Panc1 (cell line): Measurements from ENCODE around the gene WDR27. TPM values are rescaled to one million over a fixed set of nuclear protein-coding genes. Genes with fewer than 3 reads are reported as not detected.

Experiments
- ATAC-seq: fragments of 200-7000 bp; cut with Tn5 transposase; 2 replicates; pipeline ENCODE4 v1.9.1; 2020; ENCODE audit warnings: mild to moderate bottlenecking, moderate library complexity
- BruUV-seq: library from RNA; stranded (reverse); fragments of 400-500 nt; replicated peaks from 2 replicates; lab custom pipeline; 2021; lab: Mats Ljungman, UMichigan
- CTCF ChIA-PET: fragments of 300-600 bp; sonication (Branson Sonifier 250); formaldehyde crosslinking; loops from one replicate; lab custom pipeline; 2022; ENCODE audit warnings: antibody characterized with exemption; lab: Charles Lee
- POLR2A ChIA-PET: fragments of 300-600 bp; sonication (Branson Sonifier 250); formaldehyde crosslinking; loops from one replicate; lab custom pipeline; 2022; ENCODE audit warnings: antibody characterized with exemption; lab: Charles Lee
- DNase-seq: peaks from one replicate; pipeline ENCODE4 v3.0.0-alpha.2; 2010; ENCODE audit warnings: low read depth, low spot score
- H3K27ac ChIP-seq: 2 replicates; pipeline ENCODE4 v1.5.1; 2011; ENCODE audit warnings: mild to moderate bottlenecking, low read length, inconsistent platforms
- H3K27me3 ChIP-seq: fragments of 200-500 bp; sonication (Bioruptor generic); 2 replicates; pipeline ENCODE4 v1.6.0; 2014; ENCODE audit warnings: low read length, inconsistent platforms; ENCODE audit not compliant: control insufficient read depth, insufficient read depth
- H3K36me3 ChIP-seq: fragments of 200-500 bp; sonication (Bioruptor generic); 2 replicates; pipeline ENCODE4 v1.5.1; 2014; ENCODE audit warnings: inconsistent platforms, mild to moderate bottlenecking, low read length, moderate library complexity; ENCODE audit not compliant: control insufficient read depth, insufficient read depth
- H3K4me1 ChIP-seq: 2 replicates; pipeline ENCODE4 v1.5.1; 2011; ENCODE audit warnings: inconsistent platforms, mild to moderate bottlenecking, low read length, moderate library complexity; ENCODE audit not compliant: control insufficient read depth, insufficient read depth
- H3K4me3 ChIP-seq, 2 experiments: 2 replicates each; pipeline ENCODE4 v1.5.1; 2011 to 2012; ENCODE audit warnings: low read depth in 2 of 2, low read length in 2 of 2, mild to moderate bottlenecking in 2 of 2, inconsistent platforms in 1 of 2, moderate library complexity in 1 of 2
- H3K9me3 ChIP-seq: fragments of 200-500 bp; sonication (Bioruptor generic); 2 replicates; pipeline ENCODE4 v1.5.1; 2014; ENCODE audit warnings: low read depth, mild to moderate bottlenecking, inconsistent platforms, low read length, moderate library complexity; ENCODE audit not compliant: control insufficient read depth, insufficient read depth
- CTCF ChIP-seq: fragments of 450-650 bp; IDR thresholded peaks from 2 replicates; pipeline ENCODE4 v1.5.1; 2017; ENCODE audit warnings: mild to moderate bottlenecking
- POLR2AphosphoS5 ChIP-seq: IDR thresholded peaks from 2 replicates; pipeline ENCODE4 v1.6.1; 2012; ENCODE audit warnings: mild to moderate bottlenecking, low read depth, low read length, moderate library complexity
- REST ChIP-seq, 2 experiments: IDR thresholded peaks; 2 replicates each; pipeline ENCODE4 v1.6.1; 2011 to 2012; ENCODE audit warnings: low read depth in 2 of 2, control low read depth in 1 of 2, low read length in 1 of 2, mild to moderate bottlenecking in 1 of 2, moderate library complexity in 1 of 2; ENCODE audit not compliant: insufficient read depth in 1 of 2
- SIN3A ChIP-seq: IDR thresholded peaks from 2 replicates; pipeline ENCODE4 v1.6.1; 2012; ENCODE audit warnings: low read depth, mild to moderate bottlenecking, low read length, moderate library complexity, borderline replicate concordance; ENCODE audit not compliant: insufficient read depth
- TCF7L2 ChIP-seq: IDR thresholded peaks from 2 replicates; pipeline ENCODE4 v1.6.1; 2011; ENCODE audit warnings: mild to moderate bottlenecking, low read depth, low read length, inconsistent platforms
- in situ Hi-C: cut with HindIII; loops from 2 replicates; pipeline ENCODE4 v1.10.0; 2016; ENCODE audit warnings: low sequenced_read_pairs, low pct_unique_long_range_greater_than_20kb
- intact Hi-C: fragments of 100-400 bp; cut with micrococcal nuclease; formaldehyde crosslinking; loops from one replicate; pipeline ENCODE4 v1.10.0; 2022; ENCODE audit not compliant: unreplicated experiment
- total RNA-seq: library from RNA; stranded (reverse); gene quantifications from one replicate; pipeline ENCODE4 v1.2.1, GENCODE V29; 2021; ENCODE audit not compliant: unreplicated experiment

The WDR27 gene
- total RNA-seq, 1 experiment from 2014 or later = 56.3 TPM

GRCh38 chr6:169566961-169567750 is 134.7 kb downstream of the WDR27 start:
- intact Hi-C loops (no loop called here), in situ Hi-C loops (no loop called here)
- Histone ChIP-seq H3K27me3 (no peaks in the 10 kb centered on the region), H3K4me1 (peaks cover 5% of the 10 kb centered on the region; the same call in 1 of the 2 replicates), H3K9me3 (no peaks in the 10 kb centered on the region), H3K36me3 (no peaks in the 10 kb centered on the region), H3K27ac (no peak overlapping the region), H3K4me3 (no peak overlapping the region)
- ATAC-seq (no peak), DNase-seq (no peak)
- no peak for TF ChIP-seq POLR2AphosphoS5
- no peak for TF ChIP-seq CTCF
- TF ChIP-seq TCF7L2 = no peak
- no peak for TF ChIP-seq SIN3A
- no peak for TF ChIP-seq REST (IDR thresholded peaks at IDR 0.05; ENCODE audit: insufficient read depth in 1 of 2, low read depth in 2 of 2, low read length in 1 of 2)
- ChIA-PET CTCF (no interaction called here), POLR2A (no interaction called here)
- no TSS peak for BruUV-seq

GRCh38 chr6:169566319-169566718 is 135.5 kb downstream of the WDR27 start:
- BruUV-seq = no TSS peak
- ATAC-seq (no peak), DNase-seq (no peak)
- H3K9me3 ChIP-seq = peaks cover 5% of the 10 kb centered on the region; the same call in 1 of the 2 replicates
- intact Hi-C loops = no loop called here
- peaks cover under 1% of the 10 kb centered on the region; the same call in 1 of the 2 replicates for H3K4me1 ChIP-seq
- H3K36me3 ChIP-seq = no peaks in the 10 kb centered on the region
- in situ Hi-C loops = no loop called here
- no peaks in the 10 kb centered on the region for H3K27me3 ChIP-seq
- no peak overlapping the region for H3K4me3 ChIP-seq
- ChIA-PET POLR2A (no interaction called here), CTCF (no interaction called here)
- TF ChIP-seq CTCF (no peak), POLR2AphosphoS5 (no peak), TCF7L2 (no peak), SIN3A (no peak)
- no peak overlapping the region for H3K27ac ChIP-seq
